ENCODE data around the gene PLXNA2.

Gene PLXNA2

GRCh38 chr1:208019257-208019656 lies 224.9 kb downstream of the PLXNA2 start:
- no peak for DNase-seq (ENCODE audit: low read depth)

GRCh38 chr1:208015255-208015654 lies 228.9 kb downstream of the PLXNA2 start:
- no peak for DNase-seq (ENCODE audit: low read depth)

GRCh38 chr1:208013210-208013609 lies 231.0 kb downstream of the PLXNA2 start:
- no peak for DNase-seq (ENCODE audit: low read depth)

- no peak for DNase-seq (ENCODE audit: low read depth)
Observed at GRCh38 chr1:208012721-208013120, 231.5 kb downstream of the PLXNA2 start.

- DNase-seq (ENCODE audit: low read depth) = no peak
Observed at GRCh38 chr1:208010487-208011071, 233.6 kb downstream of the PLXNA2 start.

GRCh38 chr1:208009706-208010444 lies 234.3 kb downstream of the PLXNA2 start:
- no peak for DNase-seq (ENCODE audit: low read depth)

- no peak for DNase-seq (ENCODE audit: low read depth)
Observed at GRCh38 chr1:208009303-208009702, 234.9 kb downstream of the PLXNA2 start.

- DNase-seq (ENCODE audit: low read depth) = no peak
Observed at GRCh38 chr1:208008534-208008933, 235.7 kb downstream of the PLXNA2 start.

GRCh38 chr1:208007938-208008342 lies 236.2 kb downstream of the PLXNA2 start:
- DNase-seq (ENCODE audit: low read depth) = no peak

- DNase-seq (ENCODE audit: low read depth) = no peak
Observed at GRCh38 chr1:208007319-208007937, 236.8 kb downstream of the PLXNA2 start.

GRCh38 chr1:208006258-208006920 lies 237.8 kb downstream of the PLXNA2 start:
- DNase-seq (ENCODE audit: low read depth) = no peak

- no peak for DNase-seq (ENCODE audit: low read depth)
Observed at GRCh38 chr1:208004851-208005250, 239.3 kb downstream of the PLXNA2 start.

- DNase-seq (ENCODE audit: low read depth) = no peak
Observed at GRCh38 chr1:208003241-208003640, 240.9 kb downstream of the PLXNA2 start.

- DNase-seq (ENCODE audit: low read depth) = no peak
Observed at GRCh38 chr1:208002672-208003071, 241.5 kb downstream of the PLXNA2 start.

- no peak for DNase-seq (ENCODE audit: low read depth)
Observed at GRCh38 chr1:208002078-208002477, 242.1 kb downstream of the PLXNA2 start.

GRCh38 chr1:208000504-208000903 lies 243.7 kb downstream of the PLXNA2 start:
- DNase-seq (ENCODE audit: low read depth) = no peak

- no peak for DNase-seq (ENCODE audit: low read depth)
Observed at GRCh38 chr1:207999972-208000371, 244.2 kb downstream of the PLXNA2 start.

- DNase-seq (ENCODE audit: low read depth) = no peak
Observed at GRCh38 chr1:207999274-207999915, 244.8 kb downstream of the PLXNA2 start.

GRCh38 chr1:207998691-207999090 lies 245.5 kb downstream of the PLXNA2 start:
- no peak for DNase-seq (ENCODE audit: low read depth)

GRCh38 chr1:207997486-207998268 lies 246.5 kb downstream of the PLXNA2 start:
- DNase-seq (ENCODE audit: low read depth) = peak; percentile 7

- DNase-seq (ENCODE audit: low read depth) = no peak
Observed at GRCh38 chr1:207996636-207997035, 247.5 kb downstream of the PLXNA2 start.

- DNase-seq (ENCODE audit: low read depth) = no peak
Observed at GRCh38 chr1:207995576-207995975, 248.6 kb downstream of the PLXNA2 start.

All from stimulated activated CD8-positive, alpha-beta memory T cell treated with anti-CD3 and anti-CD28 coated beads, Interleukin-15, amount 100 ng/mL, for 24 hours (primary cell).